Measurements from ENCODE around the gene SPG7.

DNA sequence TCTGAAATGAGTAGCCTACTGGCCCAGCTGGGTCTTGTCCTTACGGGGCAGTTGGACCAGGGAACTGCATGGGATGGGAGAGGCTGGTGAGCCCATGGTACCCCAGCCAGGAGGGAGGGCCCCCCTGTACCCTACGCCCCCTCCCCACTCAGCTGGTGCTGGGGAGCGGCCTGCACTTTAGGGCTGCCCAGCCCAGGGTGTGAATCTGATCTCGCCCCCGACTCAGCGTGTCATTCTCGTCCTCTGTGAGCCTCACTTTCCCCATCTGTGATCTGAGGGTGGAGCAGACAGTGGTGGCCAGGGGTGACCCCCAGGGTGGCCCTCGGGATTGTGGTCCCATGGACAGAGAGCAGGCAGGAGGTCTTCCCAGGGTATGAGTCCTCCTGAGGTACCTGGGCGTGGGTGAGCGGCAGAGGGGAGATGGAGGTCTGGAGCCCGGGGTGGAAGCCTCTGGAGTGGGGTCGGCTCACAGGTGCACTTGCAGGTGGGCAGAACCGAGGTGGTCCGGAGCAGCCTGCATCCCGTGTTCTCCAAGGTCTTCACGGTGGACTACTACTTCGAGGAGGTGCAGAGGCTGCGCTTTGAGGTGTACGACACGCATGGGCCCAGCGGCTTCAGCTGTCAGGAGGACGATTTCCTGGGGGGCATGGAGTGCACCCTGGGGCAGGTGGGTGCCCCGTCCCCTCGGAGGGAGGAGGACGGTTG lies 69.0 kb downstream of the SPG7 start:
- TF ChIP-seq, protein P1, sequence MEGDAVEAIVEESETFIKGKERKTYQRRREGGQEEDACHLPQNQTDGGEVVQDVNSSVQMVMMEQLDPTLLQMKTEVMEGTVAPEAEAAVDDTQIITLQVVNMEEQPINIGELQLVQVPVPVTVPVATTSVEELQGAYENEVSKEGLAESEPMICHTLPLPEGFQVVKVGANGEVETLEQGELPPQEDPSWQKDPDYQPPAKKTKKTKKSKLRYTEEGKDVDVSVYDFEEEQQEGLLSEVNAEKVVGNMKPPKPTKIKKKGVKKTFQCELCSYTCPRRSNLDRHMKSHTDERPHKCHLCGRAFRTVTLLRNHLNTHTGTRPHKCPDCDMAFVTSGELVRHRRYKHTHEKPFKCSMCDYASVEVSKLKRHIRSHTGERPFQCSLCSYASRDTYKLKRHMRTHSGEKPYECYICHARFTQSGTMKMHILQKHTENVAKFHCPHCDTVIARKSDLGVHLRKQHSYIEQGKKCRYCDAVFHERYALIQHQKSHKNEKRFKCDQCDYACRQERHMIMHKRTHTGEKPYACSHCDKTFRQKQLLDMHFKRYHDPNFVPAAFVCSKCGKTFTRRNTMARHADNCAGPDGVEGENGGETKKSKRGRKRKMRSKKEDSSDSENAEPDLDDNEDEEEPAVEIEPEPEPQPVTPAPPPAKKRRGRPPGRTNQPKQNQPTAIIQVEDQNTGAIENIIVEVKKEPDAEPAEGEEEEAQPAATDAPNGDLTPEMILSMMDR (IDR thresholded peaks at IDR 0.05; ENCODE audit: borderline replicate concordance, extremely low read depth, low read length, poor library complexity, severe bottlenecking): no peak
- no peak for TF ChIP-seq EZH2 (IDR thresholded peaks at IDR 0.05; ENCODE audit: borderline replicate concordance, low read depth, low read length, severe bottlenecking)
